ENCODE data around the gene PAX3. TPM values are rescaled to one million over a fixed set of nuclear protein-coding genes. Genes with fewer than 3 reads are reported as not detected.

Gene PAX3
- total and polyA plus RNA-seq, 4 donors, result not detected

DNA sequence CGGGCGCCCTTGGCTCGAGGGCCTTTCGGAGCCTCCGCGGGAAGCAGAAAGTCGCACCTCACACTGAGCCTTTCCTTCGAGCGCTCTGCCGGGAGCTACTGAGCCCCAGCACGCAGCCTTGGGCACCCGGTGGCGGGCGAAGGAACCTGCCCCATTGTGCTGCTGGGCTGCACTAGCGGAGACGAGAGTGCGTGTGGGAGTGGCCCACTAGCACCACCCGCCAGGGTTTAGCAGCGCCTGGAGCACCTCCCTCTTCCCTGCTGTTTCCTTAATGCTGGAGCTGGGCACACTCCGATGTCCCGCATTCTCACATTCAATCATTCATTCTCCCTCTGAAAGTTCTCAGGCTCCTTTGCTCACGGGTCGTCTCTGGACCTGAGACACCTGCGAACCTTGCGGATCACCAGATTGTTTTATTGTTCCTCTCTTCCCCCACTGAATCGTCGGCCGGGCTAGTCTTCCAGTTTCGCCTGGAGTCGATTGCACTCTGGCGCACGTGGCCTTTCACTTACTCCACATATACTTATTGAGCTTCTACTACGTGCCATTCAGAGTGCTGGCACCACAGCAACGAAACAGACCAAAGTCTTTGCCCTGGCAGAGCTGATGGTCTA lies 8.5 kb upstream of the PAX3 start:
- Histone ChIP-seq H3K9me3 (ENCODE audit: control insufficient read depth in 4 of 4, insufficient read depth in 3 of 4, low read length in 3 of 4) (peaks cover 0 to 22% (median 0%) of the 10 kb centered on the region in 4 donors), H3K4me1 (ENCODE audit: control insufficient read depth in 5 of 5, insufficient read depth in 5 of 5, low read length in 5 of 5) (peaks cover 0 to 21% (median 0%) of the 10 kb centered on the region in 5 donors), H3K36me3 (ENCODE audit: control insufficient read depth in 4 of 4, insufficient read depth in 4 of 4, low read length in 4 of 4) (no peaks in the 10 kb centered on the region), H3K9ac (ENCODE audit: insufficient read depth in 1 of 2, low read length in 2 of 2) (no peak overlapping the region), H3K27ac (ENCODE audit: low read depth in 1 of 2, low read length in 1 of 2) (no peak overlapping the region), H3K27me3 (ENCODE audit: control insufficient read depth in 3 of 3, insufficient read depth in 3 of 3, low read length in 2 of 3) (peaks cover 26 to 99% (median 96%) of the 10 kb centered on the region in 3 donors), H3K4me3 (no peak overlapping the region)
- peak in 1 of 3 donors; percentile 30 for DNase-seq
- TF ChIP-seq, protein P1, sequence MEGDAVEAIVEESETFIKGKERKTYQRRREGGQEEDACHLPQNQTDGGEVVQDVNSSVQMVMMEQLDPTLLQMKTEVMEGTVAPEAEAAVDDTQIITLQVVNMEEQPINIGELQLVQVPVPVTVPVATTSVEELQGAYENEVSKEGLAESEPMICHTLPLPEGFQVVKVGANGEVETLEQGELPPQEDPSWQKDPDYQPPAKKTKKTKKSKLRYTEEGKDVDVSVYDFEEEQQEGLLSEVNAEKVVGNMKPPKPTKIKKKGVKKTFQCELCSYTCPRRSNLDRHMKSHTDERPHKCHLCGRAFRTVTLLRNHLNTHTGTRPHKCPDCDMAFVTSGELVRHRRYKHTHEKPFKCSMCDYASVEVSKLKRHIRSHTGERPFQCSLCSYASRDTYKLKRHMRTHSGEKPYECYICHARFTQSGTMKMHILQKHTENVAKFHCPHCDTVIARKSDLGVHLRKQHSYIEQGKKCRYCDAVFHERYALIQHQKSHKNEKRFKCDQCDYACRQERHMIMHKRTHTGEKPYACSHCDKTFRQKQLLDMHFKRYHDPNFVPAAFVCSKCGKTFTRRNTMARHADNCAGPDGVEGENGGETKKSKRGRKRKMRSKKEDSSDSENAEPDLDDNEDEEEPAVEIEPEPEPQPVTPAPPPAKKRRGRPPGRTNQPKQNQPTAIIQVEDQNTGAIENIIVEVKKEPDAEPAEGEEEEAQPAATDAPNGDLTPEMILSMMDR (IDR thresholded peaks at IDR 0.05; ENCODE audit: control extremely low read depth, extremely low read depth), result no peak
- ATAC-seq (ENCODE audit: insufficient read depth, low FRiP score), result no peak
- 3 to 4% methylated on average over 32 to 34 of the region's 34 CpGs for WGBS, 2 donors

DNA sequence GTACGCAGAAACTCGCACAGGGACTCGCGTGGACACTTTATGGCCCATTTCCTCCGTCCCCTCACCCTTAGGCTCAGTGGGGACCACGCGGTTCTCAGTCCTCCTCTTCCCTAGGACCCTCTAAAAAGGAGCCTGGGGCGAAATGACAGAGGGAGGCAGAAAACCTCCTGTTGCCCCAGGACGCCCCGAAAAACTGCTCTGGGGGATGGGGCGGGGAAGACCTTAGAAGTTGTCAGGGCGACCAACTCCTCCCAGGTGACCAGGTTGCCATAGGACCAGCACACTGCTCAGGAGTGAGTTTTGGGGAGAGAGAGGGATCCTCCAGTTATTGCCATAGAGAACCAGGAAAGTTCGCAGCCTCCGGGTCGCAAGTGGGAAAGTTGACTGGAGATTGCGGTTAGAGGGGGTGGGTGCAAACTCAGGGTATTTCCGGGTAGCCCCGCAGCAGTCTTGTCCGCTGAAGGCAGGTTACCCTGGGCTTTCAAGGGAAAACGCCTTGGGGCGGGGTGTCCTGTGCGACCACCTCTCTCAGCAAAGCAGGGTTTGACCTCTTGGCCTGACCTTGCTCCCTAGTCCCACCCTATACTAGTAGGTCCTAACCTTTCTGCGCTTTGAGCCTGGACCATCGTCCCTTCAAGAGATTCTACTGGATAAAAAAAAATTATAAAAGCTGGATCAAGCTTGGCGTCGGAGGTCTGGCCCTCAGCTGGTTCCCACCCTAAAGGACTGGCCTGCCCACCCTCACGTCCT lies 7.8 kb upstream of the PAX3 start:
- Histone ChIP-seq H3K27me3 (ENCODE audit: control insufficient read depth in 3 of 3, insufficient read depth in 3 of 3, low read length in 2 of 3) (peaks cover 30 to 100% (median 97%) of the 10 kb centered on the region in 3 donors), H3K27ac (ENCODE audit: low read depth in 1 of 2, low read length in 1 of 2) (no peak overlapping the region), H3K4me1 (ENCODE audit: control insufficient read depth in 5 of 5, insufficient read depth in 5 of 5, low read length in 5 of 5) (peaks cover 0 to 19% (median 0%) of the 10 kb centered on the region in 5 donors), H3K4me3 (peak overlapping the region; percentile 25), H3K36me3 (ENCODE audit: control insufficient read depth in 4 of 4, insufficient read depth in 4 of 4, low read length in 4 of 4) (no peaks in the 10 kb centered on the region), H3K9me3 (ENCODE audit: control insufficient read depth in 4 of 4, insufficient read depth in 3 of 4, low read length in 3 of 4) (peaks cover 0 to 22% (median 0%) of the 10 kb centered on the region in 4 donors), H3K9ac (ENCODE audit: insufficient read depth in 1 of 2, low read length in 2 of 2) (no peak overlapping the region)
- no peak for DNase-seq
- 4 to 5% methylated on average over 27 of the region's 27 CpGs for WGBS, 2 donors
- TF ChIP-seq, protein P1 (IDR thresholded peaks at IDR 0.05; ENCODE audit: control extremely low read depth, extremely low read depth), result no peak
- ATAC-seq (ENCODE audit: insufficient read depth, low FRiP score), result no peak

DNA sequence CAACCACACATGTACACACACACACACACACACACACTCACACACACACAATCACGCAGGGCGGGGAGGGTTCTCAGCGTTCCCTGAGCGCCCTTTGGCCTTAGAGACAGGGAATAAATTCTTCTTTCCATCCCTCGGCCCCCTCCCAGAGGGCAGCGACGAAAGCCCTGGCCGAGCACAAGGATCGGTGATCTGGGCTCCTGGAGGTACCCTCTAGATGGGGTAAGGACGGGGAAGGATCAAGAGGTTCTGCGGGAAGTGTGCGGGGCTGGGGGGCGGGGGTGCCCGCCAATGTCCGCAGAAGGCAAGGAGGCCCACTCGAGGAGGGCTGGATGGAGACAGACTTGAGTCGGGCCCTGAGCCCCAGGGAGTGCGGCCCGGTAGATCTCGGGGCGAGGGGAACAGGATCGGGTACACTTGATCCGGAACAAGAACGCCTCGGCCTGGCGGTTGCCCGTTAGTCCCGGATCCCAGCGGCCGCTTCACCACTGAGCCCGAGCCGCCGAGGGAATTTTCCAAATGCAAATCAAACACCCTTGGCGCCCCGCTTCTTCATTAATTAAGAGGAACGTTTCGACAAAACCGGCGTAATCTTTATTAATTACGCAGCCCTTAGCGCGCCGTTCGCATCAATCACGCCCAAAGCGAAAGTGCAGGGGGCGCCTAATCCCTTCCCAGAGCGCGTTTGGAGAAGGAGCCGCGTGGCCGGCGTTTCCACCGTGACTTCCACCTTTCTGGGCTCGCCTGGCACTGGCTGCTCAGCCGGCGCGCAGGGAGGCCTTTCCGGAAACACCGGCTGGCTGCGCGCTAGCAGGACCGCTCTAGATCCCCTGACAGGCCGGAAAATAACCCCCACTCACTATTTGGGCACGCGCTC lies 7.0 kb upstream of the PAX3 start:
- TF ChIP-seq, protein P1 (IDR thresholded peaks at IDR 0.05; ENCODE audit: control extremely low read depth, extremely low read depth), result no peak
- peak in 1 of 3 donors; percentile 46 for DNase-seq
- H3K4me3 ChIP-seq, result peak overlapping the region; percentile 25
- H3K36me3 ChIP-seq (ENCODE audit: control insufficient read depth in 4 of 4, insufficient read depth in 4 of 4, low read length in 4 of 4), result no peaks in the 10 kb centered on the region
- peaks cover 0 to 19% (median 0%) of the 10 kb centered on the region in 4 donors for H3K9me3 ChIP-seq (ENCODE audit: control insufficient read depth in 4 of 4, insufficient read depth in 3 of 4, low read length in 3 of 4)
- peaks cover 31 to 100% (median 97%) of the 10 kb centered on the region in 3 donors for H3K27me3 ChIP-seq (ENCODE audit: control insufficient read depth in 3 of 3, insufficient read depth in 3 of 3, low read length in 2 of 3)
- H3K27ac ChIP-seq (ENCODE audit: low read depth in 1 of 2, low read length in 1 of 2), result no peak overlapping the region
- H3K9ac ChIP-seq (ENCODE audit: insufficient read depth in 1 of 2, low read length in 2 of 2), result no peak overlapping the region
- no peak for ATAC-seq (ENCODE audit: insufficient read depth, low FRiP score)
- 2 to 3% methylated on average over 66 of the region's 66 CpGs for WGBS, 2 donors
- peaks cover 0 to 19% (median 0%) of the 10 kb centered on the region in 5 donors for H3K4me1 ChIP-seq (ENCODE audit: control insufficient read depth in 5 of 5, insufficient read depth in 5 of 5, low read length in 5 of 5)
